GM18507 (cell line): ENCODE results near the gene ADGRG2.

ENCODE experiments used
- DNase-seq: peaks from one replicate; pipeline ENCODE4 v3.0.0; 2011; ENCODE audit warnings: low read depth; ENCODE audit not compliant: insufficient read length; ENCODE audit errors: extremely low spot score
- FAIRE-seq: peaks from 2 replicates; lab custom pipeline; 2011; peaks lifted over from hg19 to GRCh38; lab: Jason Lieb, UNC

The ADGRG2 gene

DNA sequence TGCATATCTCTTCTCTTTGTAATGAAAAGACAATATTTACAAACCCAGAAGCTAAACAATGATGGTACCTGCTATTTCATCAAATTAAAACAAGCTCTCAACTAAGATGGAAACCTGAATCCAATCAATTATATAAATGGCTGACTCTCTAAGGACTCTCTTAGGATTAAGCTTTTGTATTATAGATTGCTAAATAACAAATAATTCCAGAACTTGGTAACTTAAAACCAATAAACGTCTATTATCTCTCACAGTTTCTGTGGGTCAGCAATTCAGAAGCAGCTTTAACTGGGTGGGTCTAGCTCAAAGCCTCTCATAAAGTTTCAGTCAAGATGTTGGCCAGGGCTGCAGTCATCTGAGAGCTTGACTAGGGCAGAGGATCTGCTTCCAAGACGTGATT, 150.8 kb downstream of the ADGRG2 start:
- FAIRE-seq: no peak
- DNase-seq: no peak

DNA sequence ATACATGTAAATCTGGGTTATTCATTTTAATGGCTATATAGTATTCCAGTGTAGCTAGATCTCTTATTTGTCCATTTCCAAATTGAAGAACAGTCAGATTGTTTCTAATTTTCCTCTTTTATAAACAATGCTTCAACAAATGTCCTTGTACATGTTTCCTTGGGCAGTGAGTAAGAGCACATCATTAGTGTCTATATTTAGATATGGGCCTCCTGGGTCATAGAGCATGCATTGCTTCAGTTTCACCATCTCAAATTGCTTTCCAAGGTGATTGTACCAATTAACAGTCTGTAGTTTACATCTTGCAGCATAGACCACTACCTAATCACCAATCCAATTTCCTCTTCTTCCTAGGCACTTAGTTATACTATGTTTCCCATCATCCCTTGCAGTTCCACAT, 151.8 kb downstream of the ADGRG2 start:
- FAIRE-seq: no peak
- DNase-seq: no peak

DNA sequence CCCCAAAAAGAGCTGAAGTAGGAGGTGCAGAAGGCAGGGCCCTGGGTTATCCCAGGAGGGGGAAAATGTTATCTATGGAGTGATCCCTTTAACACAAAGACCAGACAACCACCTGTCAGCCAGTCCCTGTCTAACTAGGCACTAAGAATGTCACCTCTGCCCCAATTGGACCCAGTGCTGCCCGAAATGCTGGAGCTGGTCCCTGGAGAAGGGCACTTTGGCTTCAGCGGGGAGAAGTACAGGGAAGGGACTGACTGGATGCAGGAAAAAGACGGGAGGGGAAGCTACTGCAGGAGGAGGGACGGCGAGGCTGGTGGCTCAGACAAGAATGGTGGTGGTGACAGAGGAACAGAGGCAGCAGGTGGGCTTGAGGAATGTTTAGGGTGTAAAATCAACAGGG, 155.6 kb downstream of the ADGRG2 start:
- FAIRE-seq: no peak
- DNase-seq: no peak

DNA sequence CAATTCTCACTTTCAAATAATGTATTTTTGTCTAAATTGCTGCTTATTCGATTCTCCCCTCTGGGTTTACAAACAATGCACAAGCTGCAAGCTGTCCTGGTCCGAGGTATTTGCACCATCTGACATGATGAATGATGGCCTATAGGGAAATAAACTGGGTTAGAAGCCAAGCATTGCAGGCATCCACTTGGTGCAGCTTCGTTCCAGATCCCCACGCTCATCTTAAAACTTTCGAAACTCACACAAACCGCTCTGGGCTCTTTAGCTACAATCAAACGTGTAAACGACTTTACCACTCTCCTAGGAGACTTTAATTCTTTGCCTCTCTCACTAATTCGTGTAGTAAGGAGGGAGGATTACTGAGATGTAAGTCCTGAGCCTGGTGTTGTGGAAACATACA, 157.4 kb downstream of the ADGRG2 start:
- FAIRE-seq: no peak

DNA sequence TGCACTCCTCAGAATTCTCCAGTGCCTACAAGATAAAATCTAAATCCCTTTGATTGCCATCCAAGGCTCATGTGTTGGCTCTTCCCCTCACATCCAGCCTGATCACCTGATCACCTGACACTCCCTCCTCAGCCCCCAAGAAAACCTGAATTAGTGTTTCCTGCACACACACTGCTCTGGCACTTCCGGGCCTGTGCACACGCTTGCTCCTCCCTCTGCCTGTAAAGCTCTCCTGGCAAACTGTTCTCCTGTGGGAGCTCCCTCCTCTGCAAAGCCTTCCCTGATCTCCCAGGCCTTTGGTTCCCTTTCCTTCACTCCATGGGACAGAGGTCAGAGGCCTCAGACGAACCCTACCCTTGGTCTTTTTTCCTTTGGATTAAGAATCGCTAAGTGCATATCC, 158.2 kb downstream of the ADGRG2 start:
- FAIRE-seq: no peak
- DNase-seq: no peak

More for the DNA sequence above, 157.4 kb downstream of the ADGRG2 start:
- no peak for DNase-seq

DNA sequence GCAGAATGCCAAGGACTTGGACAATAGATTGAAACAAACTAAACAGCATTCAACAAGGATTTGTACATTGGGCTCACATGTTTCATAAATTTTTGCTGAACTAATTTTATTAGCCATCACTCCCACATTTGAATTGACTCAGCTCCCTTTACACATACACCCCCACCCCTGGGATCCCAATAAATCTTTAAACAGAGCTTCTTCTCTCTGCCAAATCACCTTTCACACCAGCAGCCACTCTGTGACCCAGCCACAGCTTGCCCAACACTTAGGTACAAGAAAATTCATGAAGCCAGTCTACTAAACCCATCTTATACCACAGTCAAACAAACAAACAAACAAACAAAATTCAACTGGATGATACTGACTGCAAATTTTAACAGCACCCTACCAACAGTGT, 159.9 kb downstream of the ADGRG2 start:
- DNase-seq: no peak
- FAIRE-seq: no peak

DNA sequence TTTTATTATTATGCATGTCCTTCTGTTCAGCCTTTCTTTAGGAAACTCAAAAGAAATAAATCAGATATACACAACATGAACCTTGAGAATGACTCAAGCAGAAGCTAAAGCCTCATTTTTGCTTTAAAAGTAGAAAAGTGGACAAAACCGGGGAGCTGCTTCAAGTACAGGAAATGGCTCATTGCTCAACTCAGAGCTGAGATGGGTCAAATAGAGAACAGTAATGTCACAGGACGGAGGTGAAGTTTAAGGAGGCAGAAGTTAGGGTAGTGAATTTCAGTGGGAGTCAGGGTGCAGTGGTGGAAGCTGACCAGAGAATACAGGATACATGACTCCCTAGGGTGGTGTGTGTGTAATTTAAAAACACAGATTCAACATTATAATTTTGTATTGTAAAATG, 160.6 kb downstream of the ADGRG2 start:
- FAIRE-seq (no peak), DNase-seq (no peak)

DNA sequence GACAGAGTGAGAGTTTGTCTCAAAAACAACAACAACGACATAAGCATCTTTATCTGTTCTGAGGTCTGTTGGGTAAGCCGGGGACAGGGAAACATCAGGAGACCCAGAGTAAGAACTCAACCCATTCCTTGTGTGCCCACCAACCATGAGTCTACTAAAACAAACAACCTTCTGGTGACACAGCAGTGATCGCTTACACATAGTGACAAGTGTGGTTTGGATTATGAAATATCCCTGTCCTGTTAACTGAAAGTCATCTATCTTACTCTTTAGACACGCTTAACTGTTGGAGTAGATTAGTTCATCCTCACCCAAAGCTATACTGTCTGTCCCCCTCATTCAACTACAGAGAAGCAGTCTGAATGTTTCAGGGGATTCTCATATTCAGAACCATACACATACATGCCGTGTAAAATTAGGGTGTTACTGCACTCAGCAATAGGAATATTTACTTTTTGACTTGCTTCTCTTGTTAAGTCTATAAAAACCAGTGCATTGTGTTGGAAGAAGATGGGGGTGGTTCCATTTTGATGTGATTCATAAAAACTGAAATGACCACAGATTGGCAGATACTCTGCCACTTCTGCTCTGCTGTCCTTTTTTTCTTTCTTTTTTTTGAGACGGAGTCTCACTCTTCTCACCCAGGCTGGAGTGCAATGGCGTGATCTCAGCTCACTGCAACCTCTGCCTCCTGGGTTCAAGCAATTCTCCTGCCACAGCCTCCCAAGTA, 165.8 kb downstream of the ADGRG2 start:
- no peak for DNase-seq

DNA sequence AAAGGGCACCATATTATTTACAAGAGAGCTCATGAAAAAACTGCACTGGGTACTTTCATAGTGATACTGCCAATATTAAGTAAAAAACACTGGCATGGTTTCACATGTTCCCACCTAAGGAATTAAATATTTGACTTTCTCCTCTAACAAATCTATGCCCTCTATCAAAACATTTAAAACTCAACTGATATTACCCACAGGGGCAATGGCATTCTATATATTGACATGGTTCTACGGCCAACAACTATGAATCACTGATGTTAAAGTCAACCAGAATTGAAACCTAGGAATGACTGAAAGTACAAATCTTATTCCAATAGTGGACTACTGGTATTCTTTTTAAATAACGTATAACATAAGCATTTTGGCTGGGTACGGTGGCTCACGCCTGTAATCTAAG, 166.6 kb downstream of the ADGRG2 start:
- DNase-seq (no peak), FAIRE-seq (no peak)

More for the DNA sequence above, 165.8 kb downstream of the ADGRG2 start:
- peak; percentile 64 for FAIRE-seq

DNA sequence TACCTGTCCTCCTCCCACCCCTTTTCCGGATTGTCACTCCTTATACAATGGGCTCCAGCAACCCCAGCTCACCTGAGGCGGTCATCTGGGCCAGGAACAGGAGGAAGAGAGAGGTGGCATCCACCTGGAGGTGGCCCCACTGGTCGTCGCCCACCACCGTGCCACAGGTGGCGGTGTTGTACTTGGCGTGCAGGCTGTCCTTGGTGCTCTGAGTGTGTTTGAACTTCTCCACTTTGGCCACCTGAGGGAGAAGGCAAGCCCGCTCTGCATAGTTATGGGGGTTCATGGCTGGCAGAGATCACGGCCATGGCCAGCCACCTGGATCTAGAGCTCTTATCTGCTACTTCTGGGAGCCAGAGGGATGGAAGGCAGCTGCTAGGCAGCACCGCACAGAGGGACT, 171.2 kb downstream of the ADGRG2 start:
- FAIRE-seq (no peak), DNase-seq (no peak)

DNA sequence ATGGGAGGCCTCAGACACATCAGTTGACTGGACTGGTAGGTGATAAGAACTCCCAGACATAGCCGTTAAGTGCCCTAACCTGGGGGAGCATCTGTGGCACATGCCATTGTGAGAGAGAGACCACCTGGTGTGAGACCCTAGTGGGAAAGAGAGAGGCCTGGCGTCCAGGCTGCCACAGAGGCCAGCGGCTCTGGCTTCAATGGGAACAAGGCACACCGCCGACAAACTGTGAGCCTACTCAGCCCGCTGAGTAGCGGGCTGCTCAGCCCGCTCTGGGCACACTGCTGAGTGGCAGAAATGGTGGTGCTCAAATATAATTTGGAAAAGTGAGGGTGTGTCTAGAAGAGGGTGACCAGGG, 172.3 kb downstream of the ADGRG2 start:
- FAIRE-seq: no peak
- no peak for DNase-seq

DNA sequence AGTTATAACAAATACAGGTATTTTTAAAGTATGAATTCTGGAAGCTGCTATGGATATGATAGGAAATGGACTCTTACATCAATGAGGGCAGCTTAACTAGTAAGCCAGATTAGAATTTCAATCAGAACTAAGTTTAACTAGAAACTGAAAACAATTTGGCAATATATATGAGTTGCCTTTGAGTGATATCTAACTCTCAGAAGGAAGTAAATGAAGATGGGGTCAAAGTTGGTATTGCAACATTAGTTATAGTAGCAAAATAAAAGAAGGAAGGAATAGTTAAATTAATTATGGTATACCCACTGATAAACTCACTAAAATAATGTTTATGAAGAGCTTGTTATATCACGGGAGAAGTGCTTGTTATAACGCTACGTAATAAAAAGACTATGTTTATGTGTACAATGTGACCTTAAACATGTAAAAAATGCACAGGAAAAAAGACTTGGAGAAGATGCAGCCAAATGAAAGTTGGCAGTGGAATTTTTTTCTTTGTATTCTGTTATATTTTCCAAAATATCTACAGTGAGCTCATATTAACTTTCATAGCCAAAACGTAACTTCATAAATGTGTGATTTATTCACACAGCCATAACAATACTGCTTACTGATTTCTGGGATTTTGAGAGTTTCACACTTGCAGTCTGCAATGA, 172.9 kb downstream of the ADGRG2 start:
- no peak for DNase-seq
- no peak for FAIRE-seq

DNA sequence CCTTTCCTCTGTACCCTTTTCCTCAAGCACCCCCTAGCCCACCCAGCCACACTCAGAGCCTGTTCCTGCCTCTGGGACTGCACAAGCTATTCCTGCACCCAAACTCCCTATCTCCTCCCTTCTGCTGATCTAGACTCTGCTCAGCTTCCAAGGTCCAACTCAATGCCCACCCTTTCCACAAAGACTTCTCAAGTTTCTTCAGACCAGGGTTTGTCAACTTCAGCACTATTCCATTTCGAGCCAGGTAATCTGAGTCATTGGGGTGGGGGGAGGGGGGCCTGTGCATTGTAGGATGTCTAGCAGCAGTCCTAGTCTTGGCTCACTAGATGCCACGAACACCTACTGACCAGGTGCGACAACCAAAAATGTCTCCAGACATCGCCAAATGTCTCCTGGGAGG, 175.7 kb downstream of the ADGRG2 start:
- no peak for DNase-seq
- no peak for FAIRE-seq

DNA sequence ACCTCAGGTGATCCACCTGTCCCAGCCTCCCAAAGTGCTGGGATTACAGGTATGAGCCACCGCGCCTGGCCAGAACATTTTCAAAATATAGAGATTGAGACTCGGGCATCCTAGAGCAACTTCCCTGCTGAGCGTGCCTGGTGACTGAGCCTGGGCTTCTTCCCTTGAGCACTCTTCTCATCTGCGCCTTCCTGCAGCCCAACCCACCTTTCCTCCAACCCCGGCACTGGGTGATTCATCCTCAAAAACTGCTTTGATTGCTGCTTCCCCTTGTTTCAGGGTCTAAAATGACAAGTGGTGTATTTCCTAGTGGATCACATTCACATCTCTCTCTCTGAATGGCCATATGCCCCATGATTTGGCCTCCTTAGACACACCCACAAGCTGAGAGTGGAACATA, 176.1 kb downstream of the ADGRG2 start:
- DNase-seq: no peak
- no peak for FAIRE-seq

DNA sequence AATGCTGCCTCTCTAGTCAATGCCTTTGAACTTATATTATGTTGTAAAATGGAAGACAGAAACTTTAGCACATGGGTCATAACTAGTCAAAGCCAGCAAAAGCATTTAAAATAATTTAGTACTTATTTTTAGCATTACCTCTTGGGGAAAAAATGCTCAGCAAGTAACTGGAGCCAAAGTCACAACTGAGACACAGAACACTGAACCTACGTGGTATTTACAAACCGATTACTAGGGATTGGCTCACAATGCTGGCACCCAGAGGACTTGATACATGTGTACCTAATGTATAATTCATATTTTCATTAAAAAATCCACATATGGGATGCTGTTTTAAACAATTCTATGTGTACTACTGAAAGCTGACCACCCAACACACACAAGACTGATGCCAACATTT, 176.8 kb downstream of the ADGRG2 start:
- FAIRE-seq (no peak), DNase-seq (no peak)

DNA sequence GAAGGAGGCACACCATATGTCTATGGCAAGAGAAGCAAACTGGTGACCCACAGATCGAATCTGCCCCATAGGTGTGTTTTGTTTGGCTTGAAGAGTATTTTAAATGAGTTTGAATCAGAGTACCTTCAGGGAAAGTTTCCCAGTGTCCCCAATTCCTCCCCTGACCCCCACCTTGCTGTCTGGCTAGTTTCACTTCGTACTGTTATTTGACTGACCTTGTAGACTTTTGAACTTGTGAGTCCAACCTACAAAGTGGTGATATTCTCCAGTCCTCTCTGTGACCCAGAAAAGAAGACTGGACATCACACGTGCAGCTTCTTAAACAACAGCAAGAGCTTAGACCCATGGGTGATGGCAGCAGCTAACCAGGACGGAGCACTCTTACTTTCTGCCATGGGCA, 177.8 kb downstream of the ADGRG2 start:
- no peak for DNase-seq
- no peak for FAIRE-seq

DNA sequence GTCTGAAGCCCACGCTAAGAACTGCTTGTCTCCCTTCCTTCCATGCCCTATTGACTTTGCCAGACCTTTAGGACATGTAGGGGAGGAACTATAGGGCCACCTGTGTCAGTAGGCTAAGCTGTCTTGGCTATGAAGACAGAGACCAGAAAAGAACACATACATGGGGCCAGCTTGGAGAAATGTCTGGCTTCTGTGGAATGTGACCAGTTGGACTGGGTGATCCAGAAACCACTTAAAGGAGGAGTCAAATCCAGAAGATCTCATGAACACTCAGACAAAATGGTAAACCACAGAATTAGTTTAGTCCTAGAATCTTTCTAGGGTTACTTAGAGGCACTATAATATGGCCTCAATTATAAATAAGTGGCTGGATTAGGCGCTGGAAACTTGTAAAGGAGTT, 180.4 kb downstream of the ADGRG2 start:
- no peak for FAIRE-seq
- no peak for DNase-seq
